AG04449 (cell line): ENCODE data around the gene B3GALNT2.

Source experiments
- CTCF ChIA-PET: fragments of 350-600 bp; formaldehyde crosslinking; extraction: SDS; loops from one replicate; lab custom pipeline; 2021; ENCODE audit warnings: antibody characterized with exemption; lab: Yijun Ruan, JAX
- POLR2A ChIA-PET: fragments of 400-600, 350-600 bp; formaldehyde crosslinking; extraction: SDS; loops from one replicate; lab custom pipeline; 2020; ENCODE audit warnings: antibody characterized with exemption, inconsistent platforms; lab: Yijun Ruan, JAX
- DNase-seq: peaks from one replicate; pipeline ENCODE4 v3.0.0-alpha.2; 2010; ENCODE audit warnings: low read depth, low spot score
- H3K4me3 ChIP-seq: 2 replicates; pipeline ENCODE4 v1.5.1; 2011; ENCODE audit warnings: low read depth, mild to moderate bottlenecking, control low read depth, low read length
- TF ChIP-seq, protein P1 (sequence below): IDR thresholded peaks from one replicate; pipeline ENCODE4 v1.5.1; 2011; ENCODE audit warnings: mild to moderate bottlenecking, moderate library complexity, low read length, control low read depth, inconsistent platforms; ENCODE audit not compliant: insufficient read depth; ENCODE audit errors: missing control alignments

Gene B3GALNT2

DNA sequence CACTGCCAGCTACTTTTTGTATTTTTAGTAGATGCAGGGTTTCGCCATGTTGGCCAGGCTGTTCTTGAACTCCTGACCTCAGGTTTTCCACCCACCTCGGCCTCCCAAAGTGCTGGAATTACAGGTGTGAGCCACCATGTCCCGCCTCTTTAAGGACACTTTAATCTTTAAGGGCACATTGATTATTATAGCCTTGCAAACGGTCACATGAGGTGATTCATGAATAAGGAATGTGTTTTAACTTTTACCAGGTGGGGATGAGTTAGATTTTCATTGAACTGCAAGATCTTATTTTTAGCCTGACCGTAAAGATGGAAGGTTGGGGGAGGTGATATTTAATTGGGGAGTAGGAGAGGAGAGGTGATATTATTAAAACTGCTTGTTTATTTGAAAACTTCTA lies 75.1 kb downstream of the B3GALNT2 start:
- TF ChIP-seq, protein P1, sequence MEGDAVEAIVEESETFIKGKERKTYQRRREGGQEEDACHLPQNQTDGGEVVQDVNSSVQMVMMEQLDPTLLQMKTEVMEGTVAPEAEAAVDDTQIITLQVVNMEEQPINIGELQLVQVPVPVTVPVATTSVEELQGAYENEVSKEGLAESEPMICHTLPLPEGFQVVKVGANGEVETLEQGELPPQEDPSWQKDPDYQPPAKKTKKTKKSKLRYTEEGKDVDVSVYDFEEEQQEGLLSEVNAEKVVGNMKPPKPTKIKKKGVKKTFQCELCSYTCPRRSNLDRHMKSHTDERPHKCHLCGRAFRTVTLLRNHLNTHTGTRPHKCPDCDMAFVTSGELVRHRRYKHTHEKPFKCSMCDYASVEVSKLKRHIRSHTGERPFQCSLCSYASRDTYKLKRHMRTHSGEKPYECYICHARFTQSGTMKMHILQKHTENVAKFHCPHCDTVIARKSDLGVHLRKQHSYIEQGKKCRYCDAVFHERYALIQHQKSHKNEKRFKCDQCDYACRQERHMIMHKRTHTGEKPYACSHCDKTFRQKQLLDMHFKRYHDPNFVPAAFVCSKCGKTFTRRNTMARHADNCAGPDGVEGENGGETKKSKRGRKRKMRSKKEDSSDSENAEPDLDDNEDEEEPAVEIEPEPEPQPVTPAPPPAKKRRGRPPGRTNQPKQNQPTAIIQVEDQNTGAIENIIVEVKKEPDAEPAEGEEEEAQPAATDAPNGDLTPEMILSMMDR, result no peak
- no peak overlapping the region for H3K4me3 ChIP-seq
- DNase-seq, result no peak
- CTCF ChIA-PET, result interaction anchor here (2.1 to 5.8 kb wide), 2 partner anchors 12 to 13 kb away, joined by 12 to 51 read pairs; no protein-coding TSS in a partner anchor
- POLR2A ChIA-PET, result no interaction called here

DNA sequence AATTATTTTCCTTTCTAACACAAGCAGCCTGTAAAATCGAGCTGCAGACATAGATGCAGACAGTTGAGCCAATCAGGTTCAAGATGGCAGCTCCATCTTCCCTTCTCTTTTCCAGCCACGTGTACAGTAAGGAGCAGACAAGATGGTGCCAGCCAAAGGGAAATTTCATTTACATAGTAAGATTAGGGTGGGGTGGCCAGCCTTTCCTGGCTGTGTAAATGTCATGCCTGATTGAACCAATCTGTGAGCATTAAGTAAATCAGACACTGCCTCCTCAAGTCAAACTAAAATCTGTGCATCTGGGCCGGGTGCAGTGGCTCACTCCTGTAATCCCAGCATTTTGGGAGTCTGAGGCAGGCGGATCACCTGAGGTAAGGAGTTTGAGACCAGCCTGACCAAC lies 76.8 kb downstream of the B3GALNT2 start:
- ChIA-PET POLR2A (no interaction called here), CTCF (interaction anchor here (1.2 to 5.8 kb wide), 3 partner anchors 9 to 357 kb away, joined by 3 to 51 read pairs (median 3); no protein-coding TSS in a partner anchor)
- TF ChIP-seq, protein P1, result no peak
- no peak for DNase-seq
- H3K4me3 ChIP-seq, result no peak overlapping the region

DNA sequence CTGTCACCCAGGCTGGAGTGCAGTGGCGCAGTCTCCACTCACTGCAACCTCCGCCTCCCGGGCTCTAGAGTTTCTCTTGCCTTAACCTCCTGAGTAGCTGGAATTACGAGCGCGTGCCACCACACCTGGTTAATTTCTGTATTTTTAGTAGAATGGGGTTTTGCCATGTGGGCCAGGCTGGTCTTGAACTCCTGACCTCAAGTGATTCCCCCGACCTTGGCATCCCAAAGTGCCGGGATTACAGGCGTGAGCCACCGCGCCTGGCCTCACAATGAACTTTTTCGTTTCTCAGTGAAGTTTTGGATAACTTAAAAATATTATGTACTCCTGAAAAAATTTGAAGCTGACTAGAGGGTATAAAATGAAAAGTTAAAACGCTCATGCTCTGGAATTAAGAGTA lies 77.6 kb downstream of the B3GALNT2 start:
- TF ChIP-seq, protein P1, result no peak
- no peak overlapping the region for H3K4me3 ChIP-seq
- ChIA-PET CTCF (interaction anchor here (1.2 to 5.8 kb wide), 3 partner anchors 8 to 357 kb away, joined by 3 to 51 read pairs (median 3); no protein-coding TSS in a partner anchor), POLR2A (no interaction called here)
- DNase-seq, result no peak

DNA sequence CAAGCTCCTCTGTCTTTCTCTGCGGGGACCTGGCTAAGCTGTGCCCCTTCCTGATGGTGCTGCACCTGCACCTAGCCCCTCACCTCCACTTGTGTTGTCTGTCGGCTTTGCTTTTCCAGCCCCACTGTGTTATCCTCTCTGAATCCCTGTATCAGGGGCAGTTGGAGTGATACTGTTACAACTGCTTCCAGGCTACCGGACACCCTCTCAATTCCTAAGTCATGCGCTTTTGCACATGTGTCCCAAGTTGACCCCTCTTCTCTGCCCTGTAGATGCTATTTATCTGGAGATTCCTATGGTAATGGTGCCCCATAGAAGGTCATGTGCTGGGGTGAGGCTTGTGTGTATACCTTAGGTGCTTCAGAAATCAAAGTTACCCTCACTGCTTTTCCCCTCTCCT lies 78.1 kb downstream of the B3GALNT2 start:
- H3K4me3 ChIP-seq, result no peak overlapping the region
- ChIA-PET CTCF (interaction anchor here (5.8 kb wide), 1 partner anchor 10 kb away, joined by 51 read pairs; no protein-coding TSS in a partner anchor), POLR2A (no interaction called here)
- TF ChIP-seq, protein P1, result no peak
- no peak for DNase-seq

DNA sequence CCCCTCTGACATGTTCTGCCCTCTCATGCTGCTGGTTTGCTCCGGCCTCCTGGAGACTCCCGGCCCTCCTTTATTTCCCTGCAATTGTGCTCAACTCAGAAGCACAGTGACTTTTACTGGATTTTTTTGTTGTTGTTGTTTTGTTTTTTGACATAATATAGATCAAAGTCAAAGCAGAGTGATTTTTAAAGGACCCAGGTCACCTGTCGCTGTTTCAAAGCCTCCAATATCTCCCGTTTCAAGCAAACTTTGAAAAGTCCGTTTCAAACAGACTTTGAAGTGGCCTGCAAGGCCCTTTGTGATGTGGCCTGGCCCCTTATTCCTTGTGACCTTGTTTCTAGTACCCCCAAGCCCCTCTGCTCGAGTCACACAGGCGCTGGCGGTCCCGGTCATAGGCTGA lies 78.9 kb downstream of the B3GALNT2 start:
- DNase-seq, result no peak
- CTCF ChIA-PET, result interaction anchor here (5.8 kb wide), 1 partner anchor 10 kb away, joined by 51 read pairs; no protein-coding TSS in a partner anchor
- no peak overlapping the region for H3K4me3 ChIP-seq
- POLR2A ChIA-PET, result no interaction called here
- TF ChIP-seq, protein P1, result no peak

DNA sequence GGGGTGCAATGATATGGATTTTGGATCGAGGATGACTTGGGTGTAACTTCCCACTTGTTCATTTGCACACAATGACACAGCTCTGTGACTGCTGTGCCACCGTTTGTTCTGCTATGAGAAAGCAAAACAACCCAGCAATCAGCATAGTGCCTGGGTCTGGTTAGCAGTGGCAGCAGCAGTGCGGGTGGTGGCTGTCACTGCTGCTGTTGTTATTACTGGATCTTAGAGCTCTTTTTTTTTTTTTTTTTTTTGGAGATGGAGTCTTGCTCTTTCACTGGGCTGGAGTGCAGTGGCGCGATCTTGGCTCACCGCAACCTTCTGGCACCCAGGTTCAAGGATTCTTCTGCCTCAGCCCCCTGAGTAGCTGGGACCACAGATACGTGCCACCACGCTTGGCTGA lies 80.2 kb downstream of the B3GALNT2 start:
- H3K4me3 ChIP-seq, result no peak overlapping the region
- TF ChIP-seq, protein P1, result no peak
- ChIA-PET CTCF (interaction anchor here (1.3 to 5.8 kb wide), 2 partner anchors 8 to 319 kb away, joined by 3 to 51 read pairs; no protein-coding TSS in a partner anchor), POLR2A (no interaction called here)
- no peak for DNase-seq
